ENCODE results near the gene KIF1C. TPM values are rescaled to one million over a fixed set of nuclear protein-coding genes. Genes with fewer than 3 reads are reported as not detected.
A peak's percentile ranks its signal among the peaks of the same experiment; 100 is the strongest.

KIF1C gene
- total RNA-seq, 1 experiment from 2014 or later, result 121 TPM

DNA sequence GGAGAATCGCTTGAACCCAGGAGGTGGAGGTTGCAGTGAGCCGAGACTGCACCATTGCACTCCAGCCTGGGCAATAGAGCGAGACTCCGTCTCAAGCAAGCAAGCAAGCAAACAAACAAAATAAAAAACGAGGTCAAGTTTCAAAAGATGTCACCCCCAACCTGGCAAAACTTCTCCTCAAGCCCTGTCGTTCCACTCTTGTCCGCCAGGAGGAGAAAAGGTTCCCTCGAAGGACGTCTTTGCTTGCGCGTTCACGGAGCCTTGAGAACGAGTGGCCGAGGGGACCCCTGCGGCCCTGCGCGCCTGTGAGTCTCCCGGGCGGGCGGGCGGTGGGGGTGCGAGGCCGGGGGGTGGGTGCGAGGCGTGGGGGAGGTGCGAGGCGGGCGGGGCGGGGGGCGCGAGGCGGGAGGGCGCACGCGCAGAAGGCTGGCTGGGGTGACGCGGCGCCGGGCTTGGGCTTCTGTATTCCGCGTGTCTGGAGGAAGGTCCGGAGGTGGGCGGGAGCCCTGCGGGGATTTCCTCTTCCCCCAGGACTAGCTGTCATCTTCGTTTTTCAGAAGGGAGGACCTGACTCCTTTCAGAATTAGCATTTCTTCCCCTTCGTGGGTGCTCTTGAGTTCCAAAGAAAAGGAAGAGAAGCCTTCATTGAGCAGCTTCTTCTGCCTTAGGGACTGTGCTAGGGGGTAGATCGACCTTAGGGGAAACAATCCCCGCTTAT lies 33.8 kb downstream of the KIF1C start (continued):
- TF ChIP-seq, protein P1, sequence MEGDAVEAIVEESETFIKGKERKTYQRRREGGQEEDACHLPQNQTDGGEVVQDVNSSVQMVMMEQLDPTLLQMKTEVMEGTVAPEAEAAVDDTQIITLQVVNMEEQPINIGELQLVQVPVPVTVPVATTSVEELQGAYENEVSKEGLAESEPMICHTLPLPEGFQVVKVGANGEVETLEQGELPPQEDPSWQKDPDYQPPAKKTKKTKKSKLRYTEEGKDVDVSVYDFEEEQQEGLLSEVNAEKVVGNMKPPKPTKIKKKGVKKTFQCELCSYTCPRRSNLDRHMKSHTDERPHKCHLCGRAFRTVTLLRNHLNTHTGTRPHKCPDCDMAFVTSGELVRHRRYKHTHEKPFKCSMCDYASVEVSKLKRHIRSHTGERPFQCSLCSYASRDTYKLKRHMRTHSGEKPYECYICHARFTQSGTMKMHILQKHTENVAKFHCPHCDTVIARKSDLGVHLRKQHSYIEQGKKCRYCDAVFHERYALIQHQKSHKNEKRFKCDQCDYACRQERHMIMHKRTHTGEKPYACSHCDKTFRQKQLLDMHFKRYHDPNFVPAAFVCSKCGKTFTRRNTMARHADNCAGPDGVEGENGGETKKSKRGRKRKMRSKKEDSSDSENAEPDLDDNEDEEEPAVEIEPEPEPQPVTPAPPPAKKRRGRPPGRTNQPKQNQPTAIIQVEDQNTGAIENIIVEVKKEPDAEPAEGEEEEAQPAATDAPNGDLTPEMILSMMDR (IDR thresholded peaks at IDR 0.05 in 2 of 3, conservative IDR thresholded peaks at IDR 0.05 in 1 of 3; ENCODE audit: borderline replicate concordance in 1 of 3, insufficient read depth in 1 of 3, low read depth in 2 of 3, low read length in 2 of 3), result peak; percentile 55 to 79 (median 55)

DNA sequence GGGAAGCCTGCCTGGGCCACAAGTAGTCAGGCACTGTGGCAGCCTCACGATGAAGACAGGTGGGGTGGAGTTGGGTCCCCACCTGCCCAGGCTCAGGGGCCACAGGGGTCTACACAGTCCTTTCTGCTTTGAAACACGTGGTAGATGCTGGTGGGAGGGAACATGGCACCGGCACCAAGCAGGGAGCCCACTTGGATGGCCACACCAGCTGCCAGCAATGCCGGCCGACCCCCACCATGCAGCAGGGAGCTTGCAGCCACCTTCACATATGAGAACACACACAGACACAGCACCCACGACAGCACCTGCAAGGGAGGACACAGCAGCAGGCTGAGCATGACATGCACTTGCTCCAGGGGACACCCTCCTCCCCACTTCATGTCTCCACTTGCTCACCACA lies 35.1 kb downstream of the KIF1C start:
- no peak overlapping the region for H2AFZ ChIP-seq (ENCODE audit: low read depth, low read length, poor library complexity, severe bottlenecking)
- H4K20me1 ChIP-seq (ENCODE audit: insufficient read depth), result no peaks in the 10 kb centered on the region
- peaks cover 3 to 11% of the 10 kb centered on the region in 2 experiments; a peak in 3 of 4 replicates for H3K4me1 ChIP-seq (ENCODE audit: control insufficient read depth in 1 of 2, insufficient read depth in 2 of 2, low read length in 2 of 2)
- no peak overlapping the region for H3K27ac ChIP-seq (ENCODE audit: low read depth, low read length)
- TF ChIP-seq EGR1 (IDR thresholded peaks at IDR 0.05; ENCODE audit: low read depth) (no peak), SRF (IDR thresholded peaks at IDR 0.05; ENCODE audit: low read depth) (no peak), CEBPB (IDR thresholded peaks at IDR 0.05; ENCODE audit: low read depth) (no peak), CBX3 (IDR thresholded peaks at IDR 0.05; ENCODE audit: low read depth) (no peak), ELF1 (IDR thresholded peaks at IDR 0.05; ENCODE audit: borderline replicate concordance, low read depth) (no peak), ZFX (IDR thresholded peaks at IDR 0.05) (no peak)
- TF ChIP-seq, protein P2, sequence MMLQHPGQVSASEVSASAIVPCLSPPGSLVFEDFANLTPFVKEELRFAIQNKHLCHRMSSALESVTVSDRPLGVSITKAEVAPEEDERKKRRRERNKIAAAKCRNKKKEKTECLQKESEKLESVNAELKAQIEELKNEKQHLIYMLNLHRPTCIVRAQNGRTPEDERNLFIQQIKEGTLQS (IDR thresholded peaks at IDR 0.05), result no peak
- ChIA-PET POLR2A (no interaction called here), RAD21 (ENCODE audit: low non-redundant PET in 1 of 2, low total read pairs in 2 of 2, uncharacterized antibody in 2 of 2, unreplicated experiment in 2 of 2) (no interaction called here), CTCF (no interaction called here)
- no peak overlapping the region for H3K9ac ChIP-seq (ENCODE audit: low read length)
- no peak overlapping the region for H3K4me2 ChIP-seq (ENCODE audit: low read length)
- ATAC-seq (no peak), DNase-seq (ENCODE audit: low read depth, low spot score) (no peak)
- BruUV-seq (replicated peaks), result no TSS peak
- H3K4me3 ChIP-seq (replicated peaks in 1 of 2; ENCODE audit: low read depth in 1 of 2, low read length in 2 of 2), result no peak overlapping the region
- H3K27me3 ChIP-seq (ENCODE audit: insufficient read depth, low read length), result no peaks in the 10 kb centered on the region
- no peaks in the 10 kb centered on the region for H3K36me3 ChIP-seq (ENCODE audit: control insufficient read depth in 1 of 2, insufficient read depth in 2 of 2, low read length in 2 of 2)
- H3K9me3 ChIP-seq (ENCODE audit: control insufficient read depth in 1 of 2, insufficient read depth in 1 of 2, low read depth in 1 of 2, low read length in 2 of 2), result no peaks in the 10 kb centered on the region
- no peaks in the 10 kb centered on the region for H3K9me2 ChIP-seq (ENCODE audit: insufficient read depth)
- intact Hi-C loops (cut with micrococcal nuclease), result no loop called here
- H3K79me2 ChIP-seq (ENCODE audit: insufficient read depth, low read length), result no peaks in the 10 kb centered on the region
